Trophoblast cell (in vitro differentiated cells and primary cell): ENCODE measurements around the gene TSEN2.
A peak's percentile ranks its signal among the peaks of the same experiment; 100 is the strongest.

Experiments used
- DNase-seq, 2 donors: peaks; one replicate each; pipeline ENCODE4 v3.0.0-alpha.2; 2016
- H2AFZ ChIP-seq: 2 replicates; pipeline ENCODE4 v1.6.1; 2013; ENCODE audit warnings: low read length, moderate library complexity, mild to moderate bottlenecking; ENCODE audit not compliant: insufficient read depth, poor library complexity
- H2AK5ac ChIP-seq: 2 replicates; pipeline ENCODE4 v1.6.1; 2013; ENCODE audit warnings: mild to moderate bottlenecking, low read length
- H2BK120ac ChIP-seq: 2 replicates; pipeline ENCODE4 v1.6.1; 2013; ENCODE audit warnings: low read length, mild to moderate bottlenecking, moderate library complexity; ENCODE audit not compliant: insufficient read depth, poor library complexity
- H2BK12ac ChIP-seq: 2 replicates; pipeline ENCODE4 v1.6.1; 2013; ENCODE audit warnings: mild to moderate bottlenecking, low read length, moderate library complexity
- H2BK5ac ChIP-seq: 2 replicates; pipeline ENCODE4 v1.6.1; 2013; ENCODE audit warnings: low read length, low read depth, moderate library complexity, mild to moderate bottlenecking; ENCODE audit not compliant: poor library complexity
- H3K14ac ChIP-seq: 2 replicates; pipeline ENCODE4 v1.6.1; 2013; ENCODE audit warnings: mild to moderate bottlenecking, low read length
- H3K18ac ChIP-seq: 2 replicates; pipeline ENCODE4 v1.6.1; 2013; ENCODE audit warnings: mild to moderate bottlenecking, low read length
- H3K23ac ChIP-seq: 2 replicates; pipeline ENCODE4 v1.6.1; 2013; ENCODE audit warnings: low read length
- H3K27ac ChIP-seq: 2 replicates; pipeline ENCODE4 v1.5.1; 2013; ENCODE audit warnings: low read depth, mild to moderate bottlenecking, inconsistent platforms, low read length, moderate library complexity
- H3K27me3 ChIP-seq: 2 replicates; pipeline ENCODE4 v1.6.1; 2013; ENCODE audit warnings: inconsistent platforms, mild to moderate bottlenecking, low read length, moderate library complexity; ENCODE audit not compliant: insufficient read depth
- H3K36me3 ChIP-seq, 2 experiments: 1 replicate in 1 of 2; 2 replicates in 1 of 2; pipeline ENCODE4 v1.6.1; 2013; ENCODE audit warnings: low read length in 2 of 2, mild to moderate bottlenecking in 2 of 2, moderate library complexity in 1 of 2; ENCODE audit not compliant: insufficient read depth in 2 of 2, control insufficient read depth in 1 of 2
- H3K4ac ChIP-seq: 2 replicates; pipeline ENCODE4 v1.6.1; 2013; ENCODE audit warnings: low read depth, mild to moderate bottlenecking, low read length, moderate library complexity
- H3K4me1 ChIP-seq, 2 experiments: 1 replicate in 1 of 2; 2 replicates in 1 of 2; pipeline ENCODE4 v1.6.1; 2013; ENCODE audit warnings: low read length in 2 of 2, mild to moderate bottlenecking in 2 of 2, moderate library complexity in 1 of 2; ENCODE audit not compliant: insufficient read depth in 2 of 2, control insufficient read depth in 1 of 2
- H3K4me2 ChIP-seq: 2 replicates; pipeline ENCODE4 v1.6.1; 2013; ENCODE audit warnings: inconsistent platforms, mild to moderate bottlenecking, low read length, moderate library complexity
- H3K4me3 ChIP-seq: 2 replicates; pipeline ENCODE4 v1.5.1; 2013; ENCODE audit warnings: mild to moderate bottlenecking, low read depth, low read length, inconsistent platforms
- H3K79me1 ChIP-seq: one replicate; pipeline ENCODE4 v1.6.1; 2013; ENCODE audit warnings: low read length
- H3K79me2 ChIP-seq: 2 replicates; pipeline ENCODE4 v1.6.1; 2013; ENCODE audit warnings: low read length, mild to moderate bottlenecking; ENCODE audit not compliant: control insufficient read depth, insufficient read depth, poor library complexity
- H3K9ac ChIP-seq: 2 replicates; pipeline ENCODE4 v1.6.1; 2013; ENCODE audit warnings: mild to moderate bottlenecking, low read length
- H3K9me3 ChIP-seq: 2 replicates; pipeline ENCODE4 v1.6.1; 2013; ENCODE audit warnings: low read depth, mild to moderate bottlenecking, control low read depth, inconsistent platforms, low read length; ENCODE audit not compliant: insufficient read depth
- H4K12ac ChIP-seq: 2 replicates; pipeline ENCODE4 v1.6.1; 2013; ENCODE audit warnings: low read depth, mild to moderate bottlenecking, low read length, moderate library complexity
- H4K8ac ChIP-seq: 2 replicates; pipeline ENCODE4 v1.6.1; 2013; ENCODE audit warnings: low read depth, mild to moderate bottlenecking, low read length, moderate library complexity
- H4K91ac ChIP-seq: one replicate; pipeline ENCODE4 v1.6.1; 2013; ENCODE audit warnings: low read depth, mild to moderate bottlenecking, low read length, moderate library complexity
- WGBS: extraction: QIAGEN DNeasy Blood & Tissue Kit; methylation state at CpG from one replicate; pipeline ENCODE4 v1.1.7; 2013; ENCODE audit warnings: missing lambda C conversion rate; ENCODE audit not compliant: insufficient read length, insufficient coverage; ENCODE audit errors: extremely low coverage; 5-methylcytosine and 5-hydroxymethylcytosine counted together

The TSEN2 gene

DNA sequence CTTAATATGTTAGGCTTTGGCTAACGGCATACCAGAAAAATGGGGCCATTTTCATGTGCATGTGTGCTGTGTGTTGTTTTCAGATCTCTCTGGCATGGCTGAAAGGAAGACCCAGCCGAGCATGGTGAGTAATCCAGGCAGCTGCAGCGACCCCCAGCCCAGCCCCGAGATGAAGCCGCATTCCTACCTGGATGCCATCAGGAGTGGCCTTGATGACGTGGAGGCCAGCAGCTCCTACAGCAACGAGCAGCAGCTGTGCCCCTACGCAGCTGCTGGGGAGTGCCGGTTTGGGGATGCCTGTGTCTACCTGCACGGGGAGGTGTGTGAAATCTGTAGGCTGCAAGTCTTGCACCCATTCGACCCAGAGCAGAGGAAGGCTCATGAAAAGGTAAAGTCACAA, 87.7 kb downstream of the TSEN2 start:
- H4K91ac ChIP-seq, result no peak overlapping the region
- no peak overlapping the region for H3K4me2 ChIP-seq
- H2BK120ac ChIP-seq, result no peak overlapping the region
- no peaks in the 10 kb centered on the region for H3K27me3 ChIP-seq
- H3K9me3 ChIP-seq, result no peaks in the 10 kb centered on the region
- peaks cover 53 to 62% of the 10 kb centered on the region in 2 experiments for H3K36me3 ChIP-seq
- no peak overlapping the region for H3K4me3 ChIP-seq
- H3K18ac ChIP-seq, result no peak overlapping the region
- H3K27ac ChIP-seq, result no peak overlapping the region
- no peak overlapping the region for H2AK5ac ChIP-seq
- no peak overlapping the region for H3K9ac ChIP-seq
- H4K8ac ChIP-seq, result no peak overlapping the region
- H2BK5ac ChIP-seq, result no peak overlapping the region
- H2BK12ac ChIP-seq, result no peak overlapping the region
- H3K14ac ChIP-seq, result no peak overlapping the region
- no peak overlapping the region for H3K23ac ChIP-seq
- no peaks in the 10 kb centered on the region for H3K4me1 ChIP-seq
- peak; percentile 92 to 94 for DNase-seq
- no CpG with 5 or more reads among the region's 11 CpGs for WGBS
- H3K4ac ChIP-seq, result no peak overlapping the region
- no peaks in the 10 kb centered on the region for H3K79me2 ChIP-seq
- no peak overlapping the region for H2AFZ ChIP-seq
- no peak overlapping the region for H4K12ac ChIP-seq
- no peaks in the 10 kb centered on the region for H3K79me1 ChIP-seq

GRCh38 chr3:12574131-12574530, 89.9 kb downstream of the TSEN2 start:
- Histone ChIP-seq H4K12ac (no peak overlapping the region), H3K79me2 (no peaks in the 10 kb centered on the region), H2AK5ac (no peak overlapping the region), H4K91ac (no peak overlapping the region), H3K14ac (no peak overlapping the region), H3K79me1 (no peaks in the 10 kb centered on the region), H3K27me3 (no peaks in the 10 kb centered on the region), H2BK120ac (no peak overlapping the region), H3K18ac (no peak overlapping the region), H4K8ac (no peak overlapping the region), H3K36me3 (peaks cover 54 to 61% of the 10 kb centered on the region in 2 experiments), H3K4me3 (no peak overlapping the region), H3K9ac (no peak overlapping the region), H2BK12ac (no peak overlapping the region), H3K4me1 (no peaks in the 10 kb centered on the region), H3K27ac (no peak overlapping the region), H2BK5ac (no peak overlapping the region), H2AFZ (no peak overlapping the region), H3K4ac (no peak overlapping the region), H3K9me3 (no peaks in the 10 kb centered on the region), H3K23ac (no peak overlapping the region), H3K4me2 (no peak overlapping the region)
- peak; percentile 40 to 73 for DNase-seq
- WGBS, result no CpG with 5 or more reads among the region's 6 CpGs

DNA sequence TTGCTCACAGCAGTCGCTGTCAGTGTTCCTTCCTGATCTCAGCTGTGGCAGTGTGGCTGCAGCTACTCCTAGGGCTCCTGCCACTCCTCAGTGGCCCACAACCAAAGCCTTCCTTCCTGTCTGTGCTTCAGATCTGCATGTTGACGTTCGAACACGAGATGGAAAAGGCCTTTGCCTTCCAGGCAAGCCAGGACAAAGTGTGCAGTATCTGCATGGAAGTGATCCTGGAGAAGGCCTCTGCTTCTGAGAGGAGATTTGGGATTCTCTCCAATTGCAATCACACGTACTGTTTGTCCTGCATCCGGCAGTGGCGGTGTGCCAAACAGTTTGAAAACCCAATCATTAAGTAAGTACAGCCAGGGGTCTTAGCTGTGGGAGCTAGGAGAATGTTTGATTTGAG, 90.4 kb downstream of the TSEN2 start:
- no CpG with 5 or more reads among the region's 7 CpGs for WGBS
- DNase-seq, result no peak
- Histone ChIP-seq H4K12ac (no peak overlapping the region), H2AFZ (no peak overlapping the region), H3K27ac (no peak overlapping the region), H4K8ac (no peak overlapping the region), H3K4ac (no peak overlapping the region), H2AK5ac (no peak overlapping the region), H3K27me3 (no peaks in the 10 kb centered on the region), H2BK12ac (no peak overlapping the region), H4K91ac (no peak overlapping the region), H2BK120ac (no peak overlapping the region), H3K4me1 (no peaks in the 10 kb centered on the region), H3K23ac (no peak overlapping the region), H3K4me2 (no peak overlapping the region), H3K14ac (no peak overlapping the region), H3K36me3 (peaks cover 57 to 63% of the 10 kb centered on the region in 2 experiments), H3K9me3 (no peaks in the 10 kb centered on the region), H3K4me3 (no peak overlapping the region), H2BK5ac (no peak overlapping the region), H3K18ac (no peak overlapping the region), H3K9ac (no peak overlapping the region), H3K79me1 (no peaks in the 10 kb centered on the region), H3K79me2 (no peaks in the 10 kb centered on the region)

GRCh38 chr3:12577379-12577778, 93.1 kb downstream of the TSEN2 start:
- Histone ChIP-seq H3K14ac (no peak overlapping the region), H3K4me2 (no peak overlapping the region), H2BK120ac (no peak overlapping the region), H3K18ac (no peak overlapping the region), H3K23ac (no peak overlapping the region), H3K79me2 (no peaks in the 10 kb centered on the region), H4K8ac (no peak overlapping the region), H2BK12ac (no peak overlapping the region), H3K27ac (no peak overlapping the region), H3K27me3 (no peaks in the 10 kb centered on the region), H3K9me3 (no peaks in the 10 kb centered on the region), H2AFZ (no peak overlapping the region), H3K9ac (no peak overlapping the region), H2BK5ac (no peak overlapping the region), H3K4me1 (no peaks in the 10 kb centered on the region), H2AK5ac (no peak overlapping the region), H3K4me3 (no peak overlapping the region), H3K36me3 (peaks cover 60 to 65% of the 10 kb centered on the region in 2 experiments), H3K4ac (no peak overlapping the region), H3K79me1 (no peaks in the 10 kb centered on the region), H4K91ac (no peak overlapping the region), H4K12ac (no peak overlapping the region)
- peak in 1 of 2 donors; percentile 46 for DNase-seq
- no CpG with 5 or more reads among the region's 5 CpGs for WGBS
